Psoas muscle (tissue), 8 donors: ENCODE results near the gene RASSF5. TPM values are rescaled to one million over a fixed set of nuclear protein-coding genes. Genes with fewer than 3 reads are reported as not detected.

Experiments
- ATAC-seq, 4 donors: fragments of 200-7000 bp; cut with Tn5 transposase; one replicate each; pipeline ENCODE4 v1.9.1; 2020; ENCODE audit warnings: moderate library complexity in 3 of 4, mild to moderate bottlenecking in 2 of 4
- DNase-seq, 2 donors: peaks; one replicate each; pipeline ENCODE4 v3.0.0-alpha.2; 2020
- H3K27ac ChIP-seq: fragments of 200-600 bp; one replicate; pipeline ENCODE4 v1.8.0; 2022
- H3K27me3 ChIP-seq, 3 donors: fragments of 200-600 bp in 1 of 3; one replicate each; pipeline versions ENCODE4 v1.6.1 to v1.8.0; 2013 to 2022; ENCODE audit warnings: low read length in 2 of 3, mild to moderate bottlenecking in 2 of 3, moderate library complexity in 1 of 3; ENCODE audit not compliant: insufficient read depth in 3 of 3
- H3K36me3 ChIP-seq, 2 donors: fragments of 200-600 bp in 1 of 2; one replicate each; pipeline versions ENCODE4 v1.6.1 to v1.8.0; 2013 to 2022; ENCODE audit warnings: low read depth in 1 of 2, mild to moderate bottlenecking in 1 of 2, moderate library complexity in 1 of 2; ENCODE audit not compliant: insufficient read depth in 1 of 2
- H3K4me1 ChIP-seq: fragments of 200-600 bp; one replicate; pipeline ENCODE4 v1.8.0; 2022
- H3K4me3 ChIP-seq: fragments of 200-600 bp; one replicate; pipeline ENCODE4 v1.8.0; 2022; ENCODE audit warnings: mild to moderate bottlenecking
- H3K9me3 ChIP-seq: fragments of 200-600 bp; one replicate; pipeline ENCODE4 v1.8.0; 2022
- CTCF ChIP-seq: fragments of 200-600 bp; IDR thresholded peaks from one replicate; pipeline ENCODE4 v1.8.0; 2022; ENCODE audit warnings: antibody characterized with exemption
- WGBS, 3 donors: extraction: QIAGEN DNeasy Blood & Tissue Kit; methylation state at CpG; one replicate each; pipeline versions ENCODE4 v1.1.6 to v1.1.7; 2013; 5-methylcytosine and 5-hydroxymethylcytosine counted together
- intact Hi-C, 2 donors: fragments of 100-400 bp; cut with DNase I; formaldehyde crosslinking; loops; one replicate each; pipeline versions ENCODE4 v1.11.0 to v1.14.2; 2022
- polyA plus RNA-seq, 3 donors: library from polyadenylated mRNA; stranded (reverse); fragments of 200-250 nt; gene quantifications; one replicate each; pipeline ENCODE4 v1.2.3, GENCODE V29; 2013
- total RNA-seq, 4 donors: library from RNA; stranded (reverse); fragmentation: NEBNext Ultra II Directional in 2 of 4; extraction: Animal tissue kit (Norgen Biotek cat#: 25700) in 2 of 4; gene quantifications; one replicate each; pipeline versions ENCODE4 v1.2.1 to v1.2.4, GENCODE V29; 2021 to 2023
- donor health status: healthy with polysubstance abuse.
- donor health status: DM: no; HTN: no; CAD: no; lungs with moderate emphysema.
- donor health status: Bipolar disorder and iron deficiency.
- donor health status: healthy.
- donor health status: DM: yes; HTN: yes; CAD: no.
- donor health status: DM: no; HTN: no; CAD: no.
- donor health status: DM: no; HTN: no; CAD: no.
- donor health status: DM: yes; HTN: yes; CAD: no.

The RASSF5 gene
- total and polyA plus RNA-seq, 7 donors, result 1.1 to 14.6 (median 1.9) TPM

GRCh38 chr1:206551296-206551985, 44.1 kb downstream of the RASSF5 start:
- intact Hi-C loops, result no loop called here
- H3K9me3 ChIP-seq, result no peaks in the 10 kb centered on the region
- H3K27ac ChIP-seq, result no peak overlapping the region
- H3K36me3 ChIP-seq, result no peaks in the 10 kb centered on the region
- no peak for ATAC-seq
- no peaks in the 10 kb centered on the region for H3K27me3 ChIP-seq
- TF ChIP-seq CTCF, result no peak
- no peak overlapping the region for H3K4me3 ChIP-seq
- H3K4me1 ChIP-seq, result peaks cover 4% of the 10 kb centered on the region
- DNase-seq, result no peak
- 83 to 91% (median 88%) methylated on average over 9 of the region's 9 CpGs for WGBS, 3 donors

- H3K9me3 ChIP-seq, result no peaks in the 10 kb centered on the region
- no peak for TF ChIP-seq CTCF
- DNase-seq, result no peak
- H3K27me3 ChIP-seq, result no peaks in the 10 kb centered on the region
- H3K4me1 ChIP-seq, result peaks cover 4% of the 10 kb centered on the region
- no peak for ATAC-seq
- no peak overlapping the region for H3K4me3 ChIP-seq
- WGBS, 3 donors, result 90 to 96% (median 92%) methylated on average over 3 of the region's 3 CpGs
- no peak overlapping the region for H3K27ac ChIP-seq
- intact Hi-C loops, result no loop called here
- no peaks in the 10 kb centered on the region for H3K36me3 ChIP-seq
Observed at GRCh38 chr1:206551986-206552326, 44.6 kb downstream of the RASSF5 start.

- no peaks in the 10 kb centered on the region for H3K27me3 ChIP-seq
- no peaks in the 10 kb centered on the region for H3K36me3 ChIP-seq
- 86 to 93% (median 91%) methylated on average over 3 of the region's 3 CpGs for WGBS, 3 donors
- peaks cover 12% of the 10 kb centered on the region for H3K4me1 ChIP-seq
- H3K27ac ChIP-seq, result no peak overlapping the region
- TF ChIP-seq CTCF, result no peak
- DNase-seq (no peak), ATAC-seq (no peak)
- no peak overlapping the region for H3K4me3 ChIP-seq
- intact Hi-C loops, result no loop called here
- H3K9me3 ChIP-seq, result no peaks in the 10 kb centered on the region
Observed at GRCh38 chr1:206554211-206554610, 46.9 kb downstream of the RASSF5 start.

- Histone ChIP-seq H3K9me3 (no peaks in the 10 kb centered on the region), H3K36me3 (no peaks in the 10 kb centered on the region), H3K4me1 (peaks cover 17% of the 10 kb centered on the region), H3K27ac (no peak overlapping the region), H3K4me3 (no peak overlapping the region), H3K27me3 (no peaks in the 10 kb centered on the region)
- WGBS, 3 donors, result 52 to 86% (median 76%) methylated on average over 1 of the region's 1 CpG
- DNase-seq, result no peak
- intact Hi-C loops, result no loop called here
- ATAC-seq, result no peak
- no peak for TF ChIP-seq CTCF
Observed at GRCh38 chr1:206554701-206555472, 47.6 kb downstream of the RASSF5 start.
